B cell (primary cell): ENCODE data around the gene XPNPEP2. TPM values are rescaled to one million over a fixed set of nuclear protein-coding genes. Genes with fewer than 3 reads are reported as not detected.
A peak's percentile ranks its signal among the peaks of the same experiment; 100 is the strongest.

Source experiments
- ATAC-seq: fragments of 200-7000 bp; cut with Tn5 transposase; one replicate; pipeline ENCODE4 v1.10.0; 2021; ENCODE audit warnings: low read depth, mild to moderate bottlenecking, moderate number of reproducible peaks, moderate library complexity
- CTCF ChIA-PET: fragments of 350-600 bp; sonication (Branson Sonifier 250); formaldehyde crosslinking; loops from one replicate; lab custom pipeline; 2021; ENCODE audit warnings: antibody characterized with exemption, inconsistent platforms; lab: Charles Lee
- POLR2A ChIA-PET: fragments of 350-600 bp; sonication (Branson Sonifier 250); formaldehyde crosslinking; loops from one replicate; lab custom pipeline; 2021; ENCODE audit warnings: antibody characterized with exemption; lab: Charles Lee
- DNase-seq: peaks from one replicate; pipeline ENCODE4 v3.0.0; 2013
- H2AFZ ChIP-seq: 2 replicates; pipeline ENCODE4 v1.6.1; 2012; ENCODE audit warnings: mild to moderate bottlenecking, low read depth, low read length; ENCODE audit not compliant: insufficient read depth, poor library complexity, severe bottlenecking
- H3K27ac ChIP-seq, 2 donors: 1 replicate in 1 of 2; 2 replicates in 1 of 2; pipeline ENCODE4 v1.5.1; 2012 to 2013; ENCODE audit warnings: low read length in 2 of 2, mild to moderate bottlenecking in 2 of 2, moderate library complexity in 1 of 2
- H3K27me3 ChIP-seq, 4 experiments: fragments of 200-600 bp in 1 of 4; sonication (generic) in 1 of 4; replicated peaks in 1 of 4; 1 replicate in 2 of 4; 2 replicates in 2 of 4; pipeline versions ENCODE4 v1.6.1 to v1.7.0; 2013 to 2016; ENCODE audit warnings: low read length in 3 of 4, mild to moderate bottlenecking in 2 of 4, mixed read lengths in 1 of 4, moderate library complexity in 1 of 4; ENCODE audit not compliant: insufficient read depth in 4 of 4, control insufficient read depth in 3 of 4; ENCODE audit errors: control extremely low read depth in 1 of 4
- H3K36me3 ChIP-seq, 2 experiments: replicated peaks in 1 of 2; 1 replicate in 1 of 2; 2 replicates in 1 of 2; pipeline versions ENCODE4 v1.6.1 to v1.7.1; 2013; ENCODE audit warnings: low read length in 1 of 2; ENCODE audit not compliant: insufficient read depth in 2 of 2, control insufficient read depth in 1 of 2; ENCODE audit errors: control extremely low read depth in 1 of 2, extremely low read depth in 1 of 2
- H3K4me1 ChIP-seq, 2 donors: fragments of 200-600 bp in 1 of 2; sonication (generic) in 1 of 2; 1 replicate in 1 of 2; 2 replicates in 1 of 2; pipeline versions ENCODE4 v1.5.1 to v1.6.1; 2013 to 2017; ENCODE audit warnings: low read length in 2 of 2; ENCODE audit not compliant: control insufficient read depth in 2 of 2, insufficient read depth in 2 of 2
- H3K4me2 ChIP-seq: replicated peaks from 2 replicates; pipeline ENCODE3; 2012; ENCODE audit warnings: mild to moderate bottlenecking, low read depth, low read length; ENCODE audit not compliant: poor library complexity, severe bottlenecking
- H3K4me3 ChIP-seq, 5 experiments: fragments of 200-600 bp in 1 of 5; sonication (generic) in 1 of 5; 1 replicate in 3 of 5; 2 replicates in 2 of 5; pipeline versions ENCODE4 v1.5.1 to v1.7.0; 2011 to 2016; ENCODE audit warnings: low read length in 4 of 5, mild to moderate bottlenecking in 4 of 5, low read depth in 2 of 5, control low read depth in 1 of 5, moderate library complexity in 1 of 5; ENCODE audit not compliant: insufficient read depth in 1 of 5; ENCODE audit errors: control extremely low read depth in 1 of 5, extremely low read depth in 1 of 5
- H3K79me2 ChIP-seq: fragments of 200-600 bp; sonication (generic); one replicate; pipeline ENCODE4 v1.6.0; 2016; ENCODE audit warnings: low read length; ENCODE audit not compliant: control insufficient read depth, insufficient read depth
- H3K9ac ChIP-seq: fragments of 200-600 bp; sonication (generic); 2 replicates; pipeline ENCODE4 v1.6.1; 2017; ENCODE audit warnings: mild to moderate bottlenecking, low read length, moderate library complexity
- H3K9me3 ChIP-seq, 3 donors: one replicate each; pipeline versions ENCODE4 v1.6.1 to v1.7.1; 2013; ENCODE audit warnings: low read length in 2 of 3; ENCODE audit not compliant: control insufficient read depth in 2 of 3, insufficient read depth in 1 of 3; ENCODE audit errors: control extremely low read depth in 1 of 3
- H4K20me1 ChIP-seq: 2 replicates; pipeline ENCODE4 v1.6.0; 2012; ENCODE audit warnings: mild to moderate bottlenecking, low read length; ENCODE audit not compliant: insufficient read depth, control insufficient read depth, poor library complexity, severe bottlenecking
- H3K27ac Mint-ChIP-seq: one replicate; pipeline ENCODE4 v1.8.0; 2021; ENCODE audit warnings: mixed read lengths
- H3K27me3 Mint-ChIP-seq: one replicate; pipeline ENCODE4 v1.8.0; 2021; ENCODE audit warnings: mixed read lengths
- H3K4me1 Mint-ChIP-seq: one replicate; pipeline ENCODE4 v1.8.0; 2021; ENCODE audit warnings: mixed read lengths
- H3K4me3 Mint-ChIP-seq: one replicate; pipeline ENCODE4 v1.8.0; 2021; ENCODE audit warnings: mixed read lengths
- H3K9me3 Mint-ChIP-seq: one replicate; pipeline ENCODE4 v1.8.0; 2022; ENCODE audit warnings: mixed read lengths; ENCODE audit not compliant: insufficient read depth
- EZH2 ChIP-seq: IDR thresholded peaks from 2 replicates; pipeline ENCODE4 v1.6.1; 2012; ENCODE audit warnings: borderline replicate concordance, low read depth, mild to moderate bottlenecking, moderate library complexity, low read length; ENCODE audit not compliant: insufficient read depth, poor library complexity, severe bottlenecking
- WGBS: methylation state at CpG from one replicate; pipeline ENCODE4 v1.1.5; 2013; ENCODE audit warnings: missing lambda C conversion rate; ENCODE audit not compliant: insufficient coverage; 5-methylcytosine and 5-hydroxymethylcytosine counted together
- intact Hi-C: fragments of 100-400 bp; cut with micrococcal nuclease; formaldehyde crosslinking; loops from one replicate; pipeline ENCODE4 v1.10.0; 2022
- polyA plus RNA-seq: library from polyadenylated mRNA; depleted of rRNA; stranded (reverse); fragments of >200 nt; gene quantifications from 2 replicates; pipeline ENCODE4 v1.2.3, GENCODE V29; 2012
- total RNA-seq, 2 donors: library from RNA; stranded (reverse); fragments of 120-200 nt in 1 of 2; gene quantifications; 1 replicate in 1 of 2; 2 replicates in 1 of 2; pipeline versions ENCODE4 v1.2.3 to v1.2.4, GENCODE V29; 2013 to 2022
- TF ChIP-seq, protein P1 (sequence below): fragments of 200-600 bp; IDR thresholded peaks from one replicate; pipeline ENCODE4 v1.8.0; 2022; ENCODE audit warnings: antibody characterized with exemption, mild to moderate bottlenecking

The XPNPEP2 gene
- total and polyA plus RNA-seq, 2 donors (not counting 1 experiment from before 2014, with no cell fraction given) = 0.31 TPM; not detected in 1

DNA sequence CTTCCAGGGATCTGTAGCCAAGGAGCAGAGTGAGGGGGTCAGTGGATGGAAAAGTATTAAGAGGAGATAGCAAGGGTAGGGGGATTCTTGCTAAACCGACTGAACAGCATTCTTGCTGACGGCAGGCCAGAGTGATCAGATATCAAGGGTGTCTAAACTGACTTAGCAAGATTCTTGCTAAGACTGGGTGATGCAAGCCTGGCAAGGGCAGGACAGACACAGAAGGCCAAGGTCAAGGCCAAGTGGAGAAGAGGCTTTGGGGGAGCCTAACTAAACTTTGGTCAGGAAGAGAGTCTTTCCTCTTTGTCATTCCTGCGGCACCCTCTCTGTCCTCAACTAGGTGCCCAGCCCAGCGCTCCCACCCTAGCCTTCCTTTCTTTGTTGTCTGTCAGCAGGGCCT lies 799 bp downstream of the XPNPEP2 start:
- Histone ChIP-seq H3K4me1 (peaks cover 25 to 27% of the 10 kb centered on the region in 2 donors), H3K27ac (no peak overlapping the region), H3K9me3 (no peaks in the 10 kb centered on the region), H3K79me2 (no peaks in the 10 kb centered on the region), H4K20me1 (no peaks in the 10 kb centered on the region), H3K4me3 (no peak overlapping the region), H3K27me3 (no peaks in the 10 kb centered on the region), H2AFZ (no peak overlapping the region), H3K9ac (no peak overlapping the region), H3K36me3 (no peaks in the 10 kb centered on the region), H3K4me2 (no peak overlapping the region)
- Mint-ChIP-seq H3K27me3 (no peaks in the 10 kb centered on the region), H3K4me1 (peaks cover 27% of the 10 kb centered on the region), H3K27ac (peak overlapping the region; percentile 77), H3K9me3 (no peaks in the 10 kb centered on the region), H3K4me3 (no peak overlapping the region)
- ChIA-PET CTCF (no interaction called here), POLR2A (interaction anchor here (2.2 kb wide), 1 partner anchor 40 kb away, joined by 7 read pairs; the partner anchor contains the start of gene SASH3)
- TF ChIP-seq, protein P1, sequence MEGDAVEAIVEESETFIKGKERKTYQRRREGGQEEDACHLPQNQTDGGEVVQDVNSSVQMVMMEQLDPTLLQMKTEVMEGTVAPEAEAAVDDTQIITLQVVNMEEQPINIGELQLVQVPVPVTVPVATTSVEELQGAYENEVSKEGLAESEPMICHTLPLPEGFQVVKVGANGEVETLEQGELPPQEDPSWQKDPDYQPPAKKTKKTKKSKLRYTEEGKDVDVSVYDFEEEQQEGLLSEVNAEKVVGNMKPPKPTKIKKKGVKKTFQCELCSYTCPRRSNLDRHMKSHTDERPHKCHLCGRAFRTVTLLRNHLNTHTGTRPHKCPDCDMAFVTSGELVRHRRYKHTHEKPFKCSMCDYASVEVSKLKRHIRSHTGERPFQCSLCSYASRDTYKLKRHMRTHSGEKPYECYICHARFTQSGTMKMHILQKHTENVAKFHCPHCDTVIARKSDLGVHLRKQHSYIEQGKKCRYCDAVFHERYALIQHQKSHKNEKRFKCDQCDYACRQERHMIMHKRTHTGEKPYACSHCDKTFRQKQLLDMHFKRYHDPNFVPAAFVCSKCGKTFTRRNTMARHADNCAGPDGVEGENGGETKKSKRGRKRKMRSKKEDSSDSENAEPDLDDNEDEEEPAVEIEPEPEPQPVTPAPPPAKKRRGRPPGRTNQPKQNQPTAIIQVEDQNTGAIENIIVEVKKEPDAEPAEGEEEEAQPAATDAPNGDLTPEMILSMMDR = no peak
- no peak for TF ChIP-seq EZH2
- no peak for ATAC-seq
- intact Hi-C loops = loop anchor here (5.0 kb wide), 1 partner anchor 43 kb away; no protein-coding TSS in a partner anchor
- 93% methylated on average over 2 of the region's 4 CpGs for WGBS
- DNase-seq = no peak

- no peaks in the 10 kb centered on the region for H3K36me3 ChIP-seq
These were observed 3.3 kb downstream of the XPNPEP2 start for GRCh38 chrX:129741880-129742758.

More at GRCh38 chrX:129741880-129742758, 3.3 kb downstream of the XPNPEP2 start:
- H3K27ac ChIP-seq = peak overlapping the region; percentile 18 to 43
- CTCF ChIA-PET = no interaction called here
- H3K4me3 ChIP-seq = no peak overlapping the region
- H3K27me3 Mint-ChIP-seq = no peaks in the 10 kb centered on the region
- WGBS = no CpG with 5 or more reads among the region's 21 CpGs
- no peak overlapping the region for H3K4me3 Mint-ChIP-seq
- TF ChIP-seq, protein P1 = no peak
- TF ChIP-seq EZH2 = no peak
- no peak for DNase-seq
- H3K4me1 ChIP-seq = peaks cover 23% of the 10 kb centered on the region in 2 donors
- intact Hi-C loops = no loop called here
- peak overlapping the region; percentile 81 for H3K27ac Mint-ChIP-seq
- POLR2A ChIA-PET = interaction anchor here (1.3 kb wide), 1 partner anchor 17 kb away, joined by 3 read pairs; no protein-coding TSS in a partner anchor
- ATAC-seq = no peak
- no peak overlapping the region for H3K9ac ChIP-seq
- peaks cover 20% of the 10 kb centered on the region for H3K4me1 Mint-ChIP-seq
- no peaks in the 10 kb centered on the region for H4K20me1 ChIP-seq
- H3K27me3 ChIP-seq = no peaks in the 10 kb centered on the region
- no peaks in the 10 kb centered on the region for H3K9me3 ChIP-seq
- H2AFZ ChIP-seq = peak overlapping the region; percentile 64
- H3K79me2 ChIP-seq = no peaks in the 10 kb centered on the region
- H3K4me2 ChIP-seq = peak overlapping the region; percentile 43
- no peaks in the 10 kb centered on the region for H3K9me3 Mint-ChIP-seq
